GM23338 (cell line): Measurements from ENCODE around the gene CDKAL1. TPM values are rescaled to one million over a fixed set of nuclear protein-coding genes. Genes with fewer than 3 reads are reported as not detected.
A peak's percentile ranks its signal among the peaks of the same experiment; 100 is the strongest.

Experiments used
- ATAC-seq: fragments of 200-7000 bp; cut with Tn5 transposase; 3 replicates; pipeline ENCODE4 v1.9.1; 2020
- DNase-seq: peaks from one replicate; pipeline ENCODE4 v3.0.0-alpha.2; 2015; ENCODE audit warnings: low spot score
- H2AFZ ChIP-seq: fragments of 200-600 bp; sonication (generic); 2 replicates; pipeline ENCODE4 v1.8.0; 2016; ENCODE audit warnings: antibody characterized with exemption, mild to moderate bottlenecking, moderate library complexity
- H3F3A ChIP-seq: fragments of 200-600 bp; sonication (generic); replicated peaks from 2 replicates; pipeline ENCODE4 v1.8.0; 2017; ENCODE audit warnings: antibody characterized with exemption, mixed run types, low read depth
- H3K27ac ChIP-seq: fragments of 200-600 bp; sonication (generic); 2 replicates; pipeline ENCODE4 v1.6.1; 2016; ENCODE audit warnings: low read depth
- H3K27me3 ChIP-seq: fragments of 200-600 bp; sonication (generic); 2 replicates; pipeline ENCODE4 v1.8.0; 2016; ENCODE audit warnings: mild to moderate bottlenecking, mixed run types, moderate library complexity; ENCODE audit not compliant: insufficient read depth
- H3K36me3 ChIP-seq: fragments of 200-600 bp; sonication (generic); 2 replicates; pipeline ENCODE4 v1.8.0; 2016; ENCODE audit warnings: mild to moderate bottlenecking; ENCODE audit not compliant: insufficient read depth
- H3K4me1 ChIP-seq: fragments of 200-600 bp; sonication (generic); 2 replicates; pipeline ENCODE4 v1.8.0; 2016; ENCODE audit warnings: mild to moderate bottlenecking, moderate library complexity; ENCODE audit not compliant: insufficient read depth
- H3K4me2 ChIP-seq: fragments of 200-600 bp; sonication (generic); 2 replicates; pipeline ENCODE4 v1.7.1; 2017; ENCODE audit warnings: mixed run types
- H3K4me3 ChIP-seq: fragments of 200-600 bp; sonication (generic); 2 replicates; pipeline ENCODE4 v1.6.1; 2016; ENCODE audit warnings: mixed run types
- H3K79me2 ChIP-seq: fragments of 200-600 bp; sonication (generic); replicated peaks from 2 replicates; pipeline ENCODE4 v1.8.0; 2017; ENCODE audit warnings: mild to moderate bottlenecking; ENCODE audit not compliant: insufficient read depth
- H3K9me2 ChIP-seq: fragments of 200-600 bp; sonication (generic); 2 replicates; pipeline ENCODE4 v1.8.0; 2017; ENCODE audit not compliant: insufficient read depth
- H4K20me1 ChIP-seq: fragments of 200-600 bp; sonication (generic); replicated peaks from 2 replicates; pipeline ENCODE4 v1.8.0; 2017; ENCODE audit warnings: mild to moderate bottlenecking; ENCODE audit not compliant: insufficient read depth
- H3K27ac Mint-ChIP-seq: 2 replicates; pipeline ENCODE4 v1.8.0; 2020; ENCODE audit warnings: inconsistent platforms, mild to moderate bottlenecking, moderate library complexity, mixed read lengths
- H3K27me3 Mint-ChIP-seq: 3 replicates; pipeline ENCODE4 v1.8.0; 2022; ENCODE audit warnings: low read depth, mild to moderate bottlenecking, moderate library complexity, mixed read lengths, inconsistent platforms; ENCODE audit not compliant: insufficient read depth, poor library complexity
- H3K36me3 Mint-ChIP-seq: 3 replicates; pipeline ENCODE4 v1.8.0; 2021; ENCODE audit warnings: low read depth, mild to moderate bottlenecking, inconsistent platforms, moderate library complexity, mixed read lengths
- H3K4me1 Mint-ChIP-seq: 3 replicates; pipeline ENCODE4 v1.8.0; 2020; ENCODE audit warnings: mild to moderate bottlenecking, inconsistent platforms, mixed read lengths
- H3K4me3 Mint-ChIP-seq: 3 replicates; pipeline ENCODE4 v1.8.0; 2021; ENCODE audit warnings: moderate library complexity, mild to moderate bottlenecking, inconsistent platforms, mixed read lengths
- H3K9me3 Mint-ChIP-seq: 3 replicates; pipeline ENCODE4 v1.8.0; 2020; ENCODE audit warnings: moderate library complexity, mild to moderate bottlenecking, inconsistent platforms, mixed read lengths
- CTCF ChIP-seq, 2 experiments: fragments of 200-600 bp in 1 of 2; sonication (generic) in 1 of 2; conservative IDR thresholded peaks; 2 replicates each; pipeline versions ENCODE4 v1.5.1 to v1.6.1; 2016 to 2017; ENCODE audit warnings: antibody characterized with exemption in 2 of 2, low read depth in 2 of 2, mild to moderate bottlenecking in 2 of 2, moderate library complexity in 1 of 2
- EZH2 ChIP-seq: fragments of 200-600 bp; sonication (generic); IDR thresholded peaks from one replicate; pipeline ENCODE4 v1.8.0; 2017; ENCODE audit warnings: antibody characterized with exemption, mild to moderate bottlenecking, low read depth; ENCODE audit not compliant: unreplicated experiment
- EZH2phosphoT487 ChIP-seq: fragments of 200-600 bp; sonication (generic); IDR thresholded peaks from one replicate; pipeline ENCODE4 v1.8.1; 2018; ENCODE audit warnings: antibody characterized with exemption; ENCODE audit not compliant: unreplicated experiment
- JUNB ChIP-seq: IDR thresholded peaks from one replicate; pipeline ENCODE4 v1.6.1; 2016; ENCODE audit warnings: antibody characterized with exemption; ENCODE audit not compliant: unreplicated experiment
- POLR2AphosphoS5 ChIP-seq: IDR thresholded peaks from 2 replicates; pipeline ENCODE4 v1.6.1; 2016; ENCODE audit warnings: antibody characterized with exemption, low read depth
- STAT1 ChIP-seq: IDR thresholded peaks from one replicate; pipeline ENCODE4 v1.6.1; 2016; ENCODE audit warnings: antibody characterized with exemption; ENCODE audit not compliant: unreplicated experiment
- ZNF331 ChIP-seq: fragments of 250-450 bp; sonication (Bioruptor Pico); IDR thresholded peaks from 2 replicates; pipeline ENCODE4 v1.5.0; 2020; ENCODE audit warnings: low read depth, mild to moderate bottlenecking, moderate library complexity
- polyA plus RNA-seq: library from polyadenylated mRNA; unstranded; fragments of >200 nt; fragmentation: Nextera tagmentation; extraction: Ambion mirVana; gene quantifications from 2 replicates; pipeline ENCODE4 v1.2.1, GENCODE V29; 2016
- total RNA-seq: library from RNA; depleted of rRNA; stranded (reverse); fragments of >200 nt; shearing (Covaris generic); gene quantifications from 2 replicates; pipeline ENCODE4 v1.2.3, GENCODE V29; 2014

The CDKAL1 gene
- total and polyA plus RNA-seq, 2 experiments from 2014 or later = 17.8 to 35.0 TPM

GRCh38 chr6:20997143-20997769 lies 463.0 kb downstream of the CDKAL1 start:
- Mint-ChIP-seq H3K36me3 (peaks cover 16% of the 10 kb centered on the region), H3K9me3 (peaks cover 6% of the 10 kb centered on the region; the same call in 2 of the 3 replicates), H3K27me3 (no peaks in the 10 kb centered on the region), H3K27ac (peak overlapping the region; percentile 15), H3K4me1 (peaks cover 26% of the 10 kb centered on the region), H3K4me3 (no peak overlapping the region)
- peak; percentile 46 for ATAC-seq
- H3K4me1 ChIP-seq = peaks cover 38% of the 10 kb centered on the region
- H3F3A ChIP-seq = no peaks in the 10 kb centered on the region
- peak overlapping the region; percentile 53 for H3K4me2 ChIP-seq
- TF ChIP-seq ZNF331 (no peak), JUNB (no peak), CTCF (conservative IDR thresholded peaks at IDR 0.05; ENCODE audit: low read depth in 2 of 2) (no peak)
- H3K4me3 ChIP-seq = no peak overlapping the region; the same call in 1 of the 2 replicates
- H3K36me3 ChIP-seq = peaks cover 6% of the 10 kb centered on the region; the same call in 1 of the 2 replicates
- no peaks in the 10 kb centered on the region for H3K9me2 ChIP-seq
- DNase-seq = peak; percentile 14
- no peaks in the 10 kb centered on the region for H4K20me1 ChIP-seq
- no peaks in the 10 kb centered on the region for H3K79me2 ChIP-seq
- no peaks in the 10 kb centered on the region for H3K27me3 ChIP-seq
- H2AFZ ChIP-seq = no peak overlapping the region
- H3K27ac ChIP-seq = peak overlapping the region; percentile 87

- H3K27ac ChIP-seq = peak overlapping the region; percentile 87; the same call in 1 of the 2 replicates
- H3K4me1 ChIP-seq = peaks cover 38% of the 10 kb centered on the region
- peaks cover 6% of the 10 kb centered on the region; the same call in 2 of the 3 replicates for H3K9me3 Mint-ChIP-seq
- no peak for DNase-seq
- H3F3A ChIP-seq = no peaks in the 10 kb centered on the region
- no peaks in the 10 kb centered on the region for H3K79me2 ChIP-seq
- H3K4me2 ChIP-seq = peak overlapping the region; percentile 53
- H3K4me3 Mint-ChIP-seq = no peak overlapping the region
- H3K9me2 ChIP-seq = no peaks in the 10 kb centered on the region
- no peak overlapping the region; the same call in 1 of the 2 replicates for H3K27ac Mint-ChIP-seq
- peaks cover 16% of the 10 kb centered on the region for H3K36me3 Mint-ChIP-seq
- TF ChIP-seq POLR2AphosphoS5 (no peak), STAT1 (no peak), ZNF331 (no peak), EZH2 (no peak), EZH2phosphoT487 (no peak)
- H2AFZ ChIP-seq = no peak overlapping the region
- H3K27me3 Mint-ChIP-seq = no peaks in the 10 kb centered on the region
- no peak for ATAC-seq
- H4K20me1 ChIP-seq = no peaks in the 10 kb centered on the region
- H3K4me1 Mint-ChIP-seq = peaks cover 26% of the 10 kb centered on the region
- no peaks in the 10 kb centered on the region for H3K27me3 ChIP-seq
- no peak overlapping the region for H3K4me3 ChIP-seq
- peaks cover 6% of the 10 kb centered on the region; the same call in 1 of the 2 replicates for H3K36me3 ChIP-seq
Measured at GRCh38 chr6:20997770-20998147, 463.5 kb downstream of the CDKAL1 start.
